Panc1 (cell line): ENCODE data around the gene CRTAC1. TPM values are rescaled to one million over a fixed set of nuclear protein-coding genes. Genes with fewer than 3 reads are reported as not detected.

ENCODE experiments used
- ATAC-seq: fragments of 200-7000 bp; cut with Tn5 transposase; 2 replicates; pipeline ENCODE4 v1.9.1; 2020; ENCODE audit warnings: mild to moderate bottlenecking, moderate library complexity
- BruUV-seq: library from RNA; stranded (reverse); fragments of 400-500 nt; replicated peaks from 2 replicates; lab custom pipeline; 2021; lab: Mats Ljungman, UMichigan
- CTCF ChIA-PET: fragments of 300-600 bp; sonication (Branson Sonifier 250); formaldehyde crosslinking; loops from one replicate; lab custom pipeline; 2022; ENCODE audit warnings: antibody characterized with exemption; lab: Charles Lee
- POLR2A ChIA-PET: fragments of 300-600 bp; sonication (Branson Sonifier 250); formaldehyde crosslinking; loops from one replicate; lab custom pipeline; 2022; ENCODE audit warnings: antibody characterized with exemption; lab: Charles Lee
- DNase-seq: peaks from one replicate; pipeline ENCODE4 v3.0.0-alpha.2; 2010; ENCODE audit warnings: low read depth, low spot score
- H3K27ac ChIP-seq: 2 replicates; pipeline ENCODE4 v1.5.1; 2011; ENCODE audit warnings: mild to moderate bottlenecking, low read length, inconsistent platforms
- H3K27me3 ChIP-seq: fragments of 200-500 bp; sonication (Bioruptor generic); 2 replicates; pipeline ENCODE4 v1.6.0; 2014; ENCODE audit warnings: low read length, inconsistent platforms; ENCODE audit not compliant: control insufficient read depth, insufficient read depth
- H3K36me3 ChIP-seq: fragments of 200-500 bp; sonication (Bioruptor generic); 2 replicates; pipeline ENCODE4 v1.5.1; 2014; ENCODE audit warnings: inconsistent platforms, mild to moderate bottlenecking, low read length, moderate library complexity; ENCODE audit not compliant: control insufficient read depth, insufficient read depth
- H3K4me1 ChIP-seq: 2 replicates; pipeline ENCODE4 v1.5.1; 2011; ENCODE audit warnings: inconsistent platforms, mild to moderate bottlenecking, low read length, moderate library complexity; ENCODE audit not compliant: control insufficient read depth, insufficient read depth
- H3K4me3 ChIP-seq, 2 experiments: 2 replicates each; pipeline ENCODE4 v1.5.1; 2011 to 2012; ENCODE audit warnings: low read depth in 2 of 2, low read length in 2 of 2, mild to moderate bottlenecking in 2 of 2, inconsistent platforms in 1 of 2, moderate library complexity in 1 of 2
- H3K9me3 ChIP-seq: fragments of 200-500 bp; sonication (Bioruptor generic); 2 replicates; pipeline ENCODE4 v1.5.1; 2014; ENCODE audit warnings: low read depth, mild to moderate bottlenecking, inconsistent platforms, low read length, moderate library complexity; ENCODE audit not compliant: control insufficient read depth, insufficient read depth
- CTCF ChIP-seq: fragments of 450-650 bp; IDR thresholded peaks from 2 replicates; pipeline ENCODE4 v1.5.1; 2017; ENCODE audit warnings: mild to moderate bottlenecking
- POLR2AphosphoS5 ChIP-seq: IDR thresholded peaks from 2 replicates; pipeline ENCODE4 v1.6.1; 2012; ENCODE audit warnings: mild to moderate bottlenecking, low read depth, low read length, moderate library complexity
- REST ChIP-seq, 2 experiments: IDR thresholded peaks; 2 replicates each; pipeline ENCODE4 v1.6.1; 2011 to 2012; ENCODE audit warnings: low read depth in 2 of 2, control low read depth in 1 of 2, low read length in 1 of 2, mild to moderate bottlenecking in 1 of 2, moderate library complexity in 1 of 2; ENCODE audit not compliant: insufficient read depth in 1 of 2
- SIN3A ChIP-seq: IDR thresholded peaks from 2 replicates; pipeline ENCODE4 v1.6.1; 2012; ENCODE audit warnings: low read depth, mild to moderate bottlenecking, low read length, moderate library complexity, borderline replicate concordance; ENCODE audit not compliant: insufficient read depth
- TCF7L2 ChIP-seq: IDR thresholded peaks from 2 replicates; pipeline ENCODE4 v1.6.1; 2011; ENCODE audit warnings: mild to moderate bottlenecking, low read depth, low read length, inconsistent platforms
- in situ Hi-C: cut with HindIII; loops from 2 replicates; pipeline ENCODE4 v1.10.0; 2016; ENCODE audit warnings: low sequenced_read_pairs, low pct_unique_long_range_greater_than_20kb
- intact Hi-C: fragments of 100-400 bp; cut with micrococcal nuclease; formaldehyde crosslinking; loops from one replicate; pipeline ENCODE4 v1.10.0; 2022; ENCODE audit not compliant: unreplicated experiment
- total RNA-seq: library from RNA; stranded (reverse); gene quantifications from one replicate; pipeline ENCODE4 v1.2.1, GENCODE V29; 2021; ENCODE audit not compliant: unreplicated experiment

CRTAC1 gene
- total RNA-seq, 1 experiment from 2014 or later = 0.23 TPM

DNA sequence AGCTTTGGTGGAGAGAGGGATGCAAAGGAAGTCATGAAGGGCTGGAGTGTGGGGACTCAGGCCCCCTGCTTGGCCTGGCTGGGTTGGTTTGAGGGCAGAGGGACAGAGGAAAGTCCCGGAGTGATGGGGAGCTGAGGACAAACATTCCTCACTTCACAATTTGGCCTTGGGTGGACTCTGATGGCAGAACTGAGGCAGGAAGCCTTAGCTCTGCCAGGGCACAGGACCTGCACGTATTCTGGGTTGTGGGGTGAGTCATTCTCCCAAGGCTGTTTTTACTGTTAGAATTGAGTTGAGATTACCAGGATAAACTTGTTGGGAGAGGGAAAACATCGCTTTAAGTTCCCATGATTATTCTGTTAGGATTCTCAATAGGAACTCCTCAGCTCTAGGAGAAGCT is 178.1 kb downstream of the CRTAC1 start:
- Histone ChIP-seq H3K27ac (no peak overlapping the region), H3K9me3 (no peaks in the 10 kb centered on the region), H3K36me3 (no peaks in the 10 kb centered on the region), H3K4me1 (no peaks in the 10 kb centered on the region), H3K4me3 (no peak overlapping the region), H3K27me3 (peaks cover 11% of the 10 kb centered on the region)
- in situ Hi-C loops (no loop called here), intact Hi-C loops (no loop called here)
- no TSS peak for BruUV-seq
- CTCF ChIA-PET = interaction anchor here (0.6 kb wide), 1 partner anchor 555 kb away, joined by 8 read pairs; no protein-coding TSS in a partner anchor
- POLR2A ChIA-PET = interaction anchor here (0.6 kb wide), 1 partner anchor 9 kb away, joined by 3 read pairs; no protein-coding TSS in a partner anchor
- TF ChIP-seq SIN3A (no peak), CTCF (no peak)
- DNase-seq (no peak), ATAC-seq (no peak)

GRCh38 chr10:97851341-97852001 is 178.9 kb downstream of the CRTAC1 start:
- ATAC-seq (no peak), DNase-seq (no peak)
- Histone ChIP-seq H3K4me1 (no peaks in the 10 kb centered on the region), H3K9me3 (no peaks in the 10 kb centered on the region), H3K36me3 (no peaks in the 10 kb centered on the region), H3K4me3 (no peak overlapping the region), H3K27ac (no peak overlapping the region), H3K27me3 (peaks cover 13% of the 10 kb centered on the region)
- ChIA-PET CTCF (no interaction called here), POLR2A (no interaction called here)
- intact Hi-C loops = no loop called here
- no peak for TF ChIP-seq SIN3A
- TF ChIP-seq POLR2AphosphoS5 = no peak
- no peak for TF ChIP-seq CTCF
- TF ChIP-seq REST (IDR thresholded peaks at IDR 0.05; ENCODE audit: insufficient read depth in 1 of 2, low read depth in 2 of 2, low read length in 1 of 2) = no peak
- no peak for TF ChIP-seq TCF7L2
- in situ Hi-C loops = no loop called here
- BruUV-seq = no TSS peak
